Hematopoietic multipotent progenitor cell treated with erythropoietin and hydrocortisone succinate and interleukin-3 and kit ligand, for 8 days (in vitro differentiated cells): ENCODE measurements around the gene ZNF367.

Experiments
- DNase-seq: peaks from one replicate; pipeline ENCODE4 v3.0.0-alpha.2; 2015

Gene ZNF367

GRCh38 chr9:96436063-96436455, 17.9 kb upstream of the ZNF367 start:
- no peak for DNase-seq

GRCh38 chr9:96435345-96435744, 17.2 kb upstream of the ZNF367 start:
- no peak for DNase-seq

GRCh38 chr9:96430377-96430776, 12.2 kb upstream of the ZNF367 start:
- DNase-seq: peak; percentile 80

- no peak for DNase-seq
Measured at GRCh38 chr9:96429732-96430131, 11.6 kb upstream of the ZNF367 start.

- no peak for DNase-seq
Measured at GRCh38 chr9:96425500-96426169, 7.5 kb upstream of the ZNF367 start.

- no peak for DNase-seq
Measured at GRCh38 chr9:96423985-96424336, 5.8 kb upstream of the ZNF367 start.

GRCh38 chr9:96423322-96423984, 5.3 kb upstream of the ZNF367 start:
- no peak for DNase-seq

GRCh38 chr9:96420468-96421219, 2.5 kb upstream of the ZNF367 start:
- DNase-seq: peak; percentile 54

GRCh38 chr9:96419691-96419969, 1.5 kb upstream of the ZNF367 start:
- no peak for DNase-seq

GRCh38 chr9:96418920-96419690, 935 bp upstream of the ZNF367 start:
- DNase-seq: peak; percentile 89

- no peak for DNase-seq
Measured at GRCh38 chr9:96417661-96418082, 498 bp downstream of the ZNF367 start.

- peak; percentile 86 for DNase-seq
Measured at GRCh38 chr9:96417051-96417586, 1.1 kb downstream of the ZNF367 start.

GRCh38 chr9:96413302-96414221, 4.6 kb downstream of the ZNF367 start:
- DNase-seq: peak; percentile 55

- DNase-seq: no peak
Measured at GRCh38 chr9:96412174-96412913, 5.8 kb downstream of the ZNF367 start.

- no peak for DNase-seq
Measured at GRCh38 chr9:96411129-96411838, 6.9 kb downstream of the ZNF367 start.

GRCh38 chr9:96408409-96409280, 9.5 kb downstream of the ZNF367 start:
- no peak for DNase-seq

GRCh38 chr9:96400132-96400910, 17.8 kb downstream of the ZNF367 start:
- DNase-seq: no peak

- no peak for DNase-seq
Measured at GRCh38 chr9:96399325-96399633, 18.9 kb downstream of the ZNF367 start.
